ENCODE measurements around the gene FOXC2. TPM values are rescaled to one million over a fixed set of nuclear protein-coding genes. Genes with fewer than 3 reads are reported as not detected.
A peak's percentile ranks its signal among the peaks of the same experiment; 100 is the strongest.

Gene FOXC2
- total RNA-seq (1 to 10 TPM; 1.1 to 3.3 (median 1.7) TPM), polyA plus RNA-seq (1 to 10 TPM in 1 of 2 donors, under 1 TPM in 1; 0.76 to 1.0 TPM)
- long read RNA-seq, donor 1, partial matches to known transcripts: 0 of 4 reads
- long read RNA-seq, donor 1, other reads (novel, unspliced or antisense): 0 of 4 reads
- long read RNA-seq, donor 2, partial matches to known transcripts: 0 of 2 reads
- long read RNA-seq, donor 2, other reads (novel, unspliced or antisense): 0 of 2 reads
- long read RNA-seq, donor 3, partial matches to known transcripts: 0 of 2 reads
- long read RNA-seq, donor 3, other reads (novel, unspliced or antisense): 0 of 2 reads

- DNase-seq (peak; percentile 88 to 92 (median 90)), ATAC-seq (peak; percentile 39 to 74 (median 68))
- WGBS, 4 donors: 1 to 3% (median 1%) methylated on average over 20 to 30 of the region's 30 CpGs
- no peaks in the 10 kb centered on the region for H3K9me3 ChIP-seq
- TF ChIP-seq POLR2A (IDR thresholded peaks at IDR 0.05): peak in 1 of 2 donors; percentile 75
- TF ChIP-seq CTCF (IDR thresholded peaks at IDR 0.05): no peak
- H3K27ac ChIP-seq: peak within 1 kb of the TSS; percentile 63 to 89 (median 74)
- H3K36me3 ChIP-seq: no peaks in the 10 kb centered on the region
- H3K4me3 ChIP-seq: peak within 1 kb of the TSS; percentile 30 to 83 (median 58)
- intact Hi-C loops (cut with DNase I): loop anchor here in 5 of 10 donors (5.0 to 10.0 kb wide), 5 partner anchors 51 to 828 kb away; partner anchors contain the start of gene MAP1LC3B (in 1 of the 5)
- H3K27me3 ChIP-seq: peaks cover 20 to 86% (median 62%) of the 10 kb centered on the region in 9 donors
- peaks cover 0 to 27% (median 12%) of the 10 kb centered on the region in 12 donors for H3K4me1 ChIP-seq
Observed at GRCh38 chr16:86566601-86566965, at the start of gene FOXC2. Gene FOXC2 (plus strand): TSS chr16:86566829. CDS start chr16:86567336, 507 bp downstream.

- peak overlapping the region in 1 of 12 donors; percentile 96 for H3K27ac ChIP-seq
- ATAC-seq (no peak), DNase-seq (peak in 1 of 5 donors; percentile 3)
- intact Hi-C loops (cut with DNase I): loop anchor here (1.0 to 10.0 kb wide), 11 partner anchors 172 to 702 kb away; no protein-coding TSS in a partner anchor
- H3K4me1 ChIP-seq: peaks cover 0 to 27% (median 10%) of the 10 kb centered on the region in 12 donors
- H3K4me3 ChIP-seq: no peak overlapping the region
- H3K9me3 ChIP-seq: no peaks in the 10 kb centered on the region
- TF ChIP-seq CTCF (IDR thresholded peaks at IDR 0.05) (no peak), POLR2A (IDR thresholded peaks at IDR 0.05) (no peak)
- H3K27me3 ChIP-seq: peaks cover 42 to 100% (median 93%) of the 10 kb centered on the region in 9 donors
- 45 to 62% (median 52%) methylated on average over 8 to 9 of the region's 9 CpGs for WGBS, 4 donors
- no peaks in the 10 kb centered on the region for H3K36me3 ChIP-seq
Observed at GRCh38 chr16:86517033-86517432, 49.6 kb upstream of the FOXC2 start.

GRCh38 chr16:86517652-86518258, 48.9 kb upstream of the FOXC2 start:
- peaks cover 0 to 27% (median 10%) of the 10 kb centered on the region in 12 donors for H3K4me1 ChIP-seq
- peak overlapping the region in 1 of 12 donors; percentile 96 for H3K27ac ChIP-seq
- peak; percentile 60 to 82 (median 73) for TF ChIP-seq CTCF (IDR thresholded peaks at IDR 0.05)
- TF ChIP-seq POLR2A (IDR thresholded peaks at IDR 0.05): no peak
- H3K4me3 ChIP-seq: no peak overlapping the region
- DNase-seq (peak; percentile 46 to 78 (median 63)), ATAC-seq (peak; percentile 49 to 84 (median 72))
- intact Hi-C loops (cut with DNase I): loop anchor here (1.0 to 10.0 kb wide), 11 partner anchors 173 to 703 kb away; no protein-coding TSS in a partner anchor
- WGBS, 4 donors: 24 to 28% (median 26%) methylated on average over 14 to 17 of the region's 17 CpGs
- H3K36me3 ChIP-seq: no peaks in the 10 kb centered on the region
- peaks cover 35 to 98% (median 90%) of the 10 kb centered on the region in 9 donors for H3K27me3 ChIP-seq
- H3K9me3 ChIP-seq: no peaks in the 10 kb centered on the region

All from heart left ventricle (tissue), 16 donors.